ENCODE measurements around the gene SH2D7. TPM values are rescaled to one million over a fixed set of nuclear protein-coding genes. Genes with fewer than 3 reads are reported as not detected.

The SH2D7 gene
- total and polyA plus RNA-seq, 2 experiments from 2014 or later = 0.31 TPM; not detected in 1

DNA sequence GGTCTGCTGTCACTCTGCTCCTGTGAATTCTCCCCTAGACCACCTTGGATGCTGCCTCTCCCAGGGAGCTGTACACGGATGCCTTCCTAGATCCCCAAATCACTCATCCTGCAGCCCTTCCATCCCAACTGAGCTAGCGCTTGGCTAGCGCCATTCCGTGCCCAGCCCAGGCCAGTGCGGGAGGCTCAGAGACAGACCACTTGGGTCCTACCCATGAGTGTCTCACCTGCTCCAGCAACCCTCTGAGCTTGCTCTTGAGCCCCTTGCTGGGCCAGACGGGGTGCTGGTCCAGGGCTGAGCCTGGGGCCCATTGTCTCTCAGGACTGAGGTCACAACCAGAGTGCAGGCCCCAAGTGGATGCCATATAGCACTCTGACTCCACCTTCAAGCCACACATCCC lies 17.7 kb downstream of the SH2D7 start:
- H3F3A ChIP-seq (replicated peaks; ENCODE audit: low read depth) = no peaks in the 10 kb centered on the region

DNA sequence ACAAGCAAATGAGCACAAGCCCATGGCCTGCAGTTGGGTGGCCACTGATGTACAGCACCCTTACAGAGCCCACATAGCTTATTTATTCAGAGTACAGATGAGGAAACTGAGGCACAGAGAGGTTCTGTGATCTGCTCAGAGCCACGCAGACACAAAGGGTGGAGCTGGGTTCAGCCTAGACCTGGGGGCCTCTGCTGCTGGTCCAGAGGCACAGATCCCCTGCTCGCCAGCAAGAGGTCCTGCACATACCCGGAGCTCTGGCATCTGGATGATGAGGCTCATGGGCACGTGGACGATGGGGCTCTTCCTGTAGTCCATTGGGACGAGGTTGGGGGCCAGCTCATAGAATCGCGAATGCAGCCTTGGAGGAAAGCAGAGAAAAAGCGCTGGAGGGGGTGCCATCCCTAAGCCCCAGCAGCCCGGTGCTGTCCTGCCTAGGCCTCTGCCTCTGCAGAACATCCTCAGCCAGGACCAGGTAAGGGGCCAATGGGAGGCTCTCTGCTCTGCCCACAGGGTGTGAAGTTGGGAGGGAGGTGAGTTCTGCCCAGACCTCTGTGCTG lies 18.6 kb downstream of the SH2D7 start:
- H3K4me2 ChIP-seq = no peak overlapping the region
- no peak overlapping the region for H3K27ac Mint-ChIP-seq
- no peak overlapping the region for H3K4me3 ChIP-seq
- no peaks in the 10 kb centered on the region; the same call in 2 of the 3 replicates for H3K9me3 Mint-ChIP-seq
- no peaks in the 10 kb centered on the region for H3F3A ChIP-seq (replicated peaks; ENCODE audit: low read depth)
- no peak for TF ChIP-seq EZH2phosphoT487 (IDR thresholded peaks at IDR 0.05; ENCODE audit: unreplicated experiment)
- ATAC-seq (no peak), DNase-seq (ENCODE audit: low spot score) (no peak)
- H3K27me3 ChIP-seq (ENCODE audit: insufficient read depth) = no peaks in the 10 kb centered on the region
- no peaks in the 10 kb centered on the region for H4K20me1 ChIP-seq (replicated peaks; ENCODE audit: insufficient read depth)
- H3K4me3 Mint-ChIP-seq = no peak overlapping the region; the same call in 2 of the 3 replicates
- no peaks in the 10 kb centered on the region for H3K79me2 ChIP-seq (replicated peaks; ENCODE audit: insufficient read depth)
- H3K27me3 Mint-ChIP-seq (ENCODE audit: insufficient read depth, low read depth, poor library complexity) = peaks cover 9% of the 10 kb centered on the region
- peaks cover 8% of the 10 kb centered on the region; the same call in 1 of the 3 replicates for H3K36me3 Mint-ChIP-seq (ENCODE audit: low read depth)
- peaks cover 8% of the 10 kb centered on the region for H3K4me1 Mint-ChIP-seq
- no peaks in the 10 kb centered on the region for H3K9me2 ChIP-seq (ENCODE audit: insufficient read depth)
- no peaks in the 10 kb centered on the region for H3K36me3 ChIP-seq (ENCODE audit: insufficient read depth)
- peaks cover 8% of the 10 kb centered on the region; the same call in 1 of the 2 replicates for H3K4me1 ChIP-seq (ENCODE audit: insufficient read depth)
- no peak overlapping the region for H2AFZ ChIP-seq
- no peak overlapping the region for H3K27ac ChIP-seq (ENCODE audit: low read depth)

More for the DNA sequence above, 17.7 kb downstream of the SH2D7 start:
- Mint-ChIP-seq H3K4me3 (no peak overlapping the region), H3K9me3 (no peaks in the 10 kb centered on the region; the same call in 2 of the 3 replicates), H3K27ac (no peak overlapping the region; the same call in 1 of the 2 replicates), H3K4me1 (peaks cover 8% of the 10 kb centered on the region), H3K36me3 (ENCODE audit: low read depth) (peaks cover 10% of the 10 kb centered on the region; the same call in 2 of the 3 replicates), H3K27me3 (ENCODE audit: insufficient read depth, low read depth, poor library complexity) (peaks cover 12% of the 10 kb centered on the region)
- no peak for ATAC-seq
- Histone ChIP-seq H2AFZ (no peak overlapping the region), H3K79me2 (replicated peaks; ENCODE audit: insufficient read depth) (no peaks in the 10 kb centered on the region), H3K36me3 (ENCODE audit: insufficient read depth) (no peaks in the 10 kb centered on the region), H3K4me2 (no peak overlapping the region), H3K27me3 (ENCODE audit: insufficient read depth) (no peaks in the 10 kb centered on the region), H3K9me2 (ENCODE audit: insufficient read depth) (no peaks in the 10 kb centered on the region), H3K4me1 (ENCODE audit: insufficient read depth) (peaks cover 8% of the 10 kb centered on the region; the same call in 1 of the 2 replicates), H4K20me1 (replicated peaks; ENCODE audit: insufficient read depth) (no peaks in the 10 kb centered on the region), H3K27ac (ENCODE audit: low read depth) (no peak overlapping the region), H3K4me3 (no peak overlapping the region)
- DNase-seq (ENCODE audit: low spot score) = no peak
- no peak for TF ChIP-seq ZNF331 (CRISPR knock-in tag; IDR thresholded peaks at IDR 0.05; ENCODE audit: low read depth)

DNA sequence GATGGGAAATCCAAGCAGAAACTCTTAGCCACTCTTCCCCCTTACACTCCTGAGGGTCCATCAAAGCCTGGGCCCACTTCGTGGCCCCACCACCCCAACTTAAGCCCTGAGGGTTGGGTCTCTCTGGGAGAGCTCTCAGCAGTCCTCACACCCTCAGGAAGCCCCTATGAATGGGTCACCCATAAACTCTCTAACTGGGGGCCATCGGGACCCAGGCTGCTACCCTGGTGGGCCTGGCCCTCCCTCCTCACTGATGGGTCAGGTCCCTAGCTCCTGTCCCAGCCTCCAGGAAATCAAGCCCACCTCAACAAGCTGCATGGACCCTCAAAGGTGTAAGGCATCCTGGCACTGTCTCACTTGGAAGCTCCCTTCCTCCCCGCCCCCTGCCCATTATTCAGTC lies 19.4 kb downstream of the SH2D7 start:
- H3K4me3 ChIP-seq = no peak overlapping the region
- no peaks in the 10 kb centered on the region for H3K36me3 ChIP-seq (ENCODE audit: insufficient read depth)
- H4K20me1 ChIP-seq (replicated peaks; ENCODE audit: insufficient read depth) = no peaks in the 10 kb centered on the region
- Mint-ChIP-seq H3K27ac (no peak overlapping the region), H3K9me3 (no peaks in the 10 kb centered on the region; the same call in 2 of the 3 replicates), H3K27me3 (ENCODE audit: insufficient read depth, low read depth, poor library complexity) (peaks cover 9% of the 10 kb centered on the region), H3K36me3 (ENCODE audit: low read depth) (peaks cover 4% of the 10 kb centered on the region; the same call in 1 of the 3 replicates), H3K4me3 (no peak overlapping the region), H3K4me1 (peaks cover 8% of the 10 kb centered on the region)
- H3K27me3 ChIP-seq (ENCODE audit: insufficient read depth) = no peaks in the 10 kb centered on the region
- H3K79me2 ChIP-seq (replicated peaks; ENCODE audit: insufficient read depth) = no peaks in the 10 kb centered on the region
- H3K4me1 ChIP-seq (ENCODE audit: insufficient read depth) = peaks cover 8% of the 10 kb centered on the region; the same call in 1 of the 2 replicates
- H2AFZ ChIP-seq = no peak overlapping the region
- H3K9me2 ChIP-seq (ENCODE audit: insufficient read depth) = no peaks in the 10 kb centered on the region
- no peak for ATAC-seq
- H3K27ac ChIP-seq (ENCODE audit: low read depth) = no peak overlapping the region
- no peak for DNase-seq (ENCODE audit: low spot score)
- H3K4me2 ChIP-seq = no peak overlapping the region
- H3F3A ChIP-seq (replicated peaks; ENCODE audit: low read depth) = no peaks in the 10 kb centered on the region
- TF ChIP-seq, protein P1, sequence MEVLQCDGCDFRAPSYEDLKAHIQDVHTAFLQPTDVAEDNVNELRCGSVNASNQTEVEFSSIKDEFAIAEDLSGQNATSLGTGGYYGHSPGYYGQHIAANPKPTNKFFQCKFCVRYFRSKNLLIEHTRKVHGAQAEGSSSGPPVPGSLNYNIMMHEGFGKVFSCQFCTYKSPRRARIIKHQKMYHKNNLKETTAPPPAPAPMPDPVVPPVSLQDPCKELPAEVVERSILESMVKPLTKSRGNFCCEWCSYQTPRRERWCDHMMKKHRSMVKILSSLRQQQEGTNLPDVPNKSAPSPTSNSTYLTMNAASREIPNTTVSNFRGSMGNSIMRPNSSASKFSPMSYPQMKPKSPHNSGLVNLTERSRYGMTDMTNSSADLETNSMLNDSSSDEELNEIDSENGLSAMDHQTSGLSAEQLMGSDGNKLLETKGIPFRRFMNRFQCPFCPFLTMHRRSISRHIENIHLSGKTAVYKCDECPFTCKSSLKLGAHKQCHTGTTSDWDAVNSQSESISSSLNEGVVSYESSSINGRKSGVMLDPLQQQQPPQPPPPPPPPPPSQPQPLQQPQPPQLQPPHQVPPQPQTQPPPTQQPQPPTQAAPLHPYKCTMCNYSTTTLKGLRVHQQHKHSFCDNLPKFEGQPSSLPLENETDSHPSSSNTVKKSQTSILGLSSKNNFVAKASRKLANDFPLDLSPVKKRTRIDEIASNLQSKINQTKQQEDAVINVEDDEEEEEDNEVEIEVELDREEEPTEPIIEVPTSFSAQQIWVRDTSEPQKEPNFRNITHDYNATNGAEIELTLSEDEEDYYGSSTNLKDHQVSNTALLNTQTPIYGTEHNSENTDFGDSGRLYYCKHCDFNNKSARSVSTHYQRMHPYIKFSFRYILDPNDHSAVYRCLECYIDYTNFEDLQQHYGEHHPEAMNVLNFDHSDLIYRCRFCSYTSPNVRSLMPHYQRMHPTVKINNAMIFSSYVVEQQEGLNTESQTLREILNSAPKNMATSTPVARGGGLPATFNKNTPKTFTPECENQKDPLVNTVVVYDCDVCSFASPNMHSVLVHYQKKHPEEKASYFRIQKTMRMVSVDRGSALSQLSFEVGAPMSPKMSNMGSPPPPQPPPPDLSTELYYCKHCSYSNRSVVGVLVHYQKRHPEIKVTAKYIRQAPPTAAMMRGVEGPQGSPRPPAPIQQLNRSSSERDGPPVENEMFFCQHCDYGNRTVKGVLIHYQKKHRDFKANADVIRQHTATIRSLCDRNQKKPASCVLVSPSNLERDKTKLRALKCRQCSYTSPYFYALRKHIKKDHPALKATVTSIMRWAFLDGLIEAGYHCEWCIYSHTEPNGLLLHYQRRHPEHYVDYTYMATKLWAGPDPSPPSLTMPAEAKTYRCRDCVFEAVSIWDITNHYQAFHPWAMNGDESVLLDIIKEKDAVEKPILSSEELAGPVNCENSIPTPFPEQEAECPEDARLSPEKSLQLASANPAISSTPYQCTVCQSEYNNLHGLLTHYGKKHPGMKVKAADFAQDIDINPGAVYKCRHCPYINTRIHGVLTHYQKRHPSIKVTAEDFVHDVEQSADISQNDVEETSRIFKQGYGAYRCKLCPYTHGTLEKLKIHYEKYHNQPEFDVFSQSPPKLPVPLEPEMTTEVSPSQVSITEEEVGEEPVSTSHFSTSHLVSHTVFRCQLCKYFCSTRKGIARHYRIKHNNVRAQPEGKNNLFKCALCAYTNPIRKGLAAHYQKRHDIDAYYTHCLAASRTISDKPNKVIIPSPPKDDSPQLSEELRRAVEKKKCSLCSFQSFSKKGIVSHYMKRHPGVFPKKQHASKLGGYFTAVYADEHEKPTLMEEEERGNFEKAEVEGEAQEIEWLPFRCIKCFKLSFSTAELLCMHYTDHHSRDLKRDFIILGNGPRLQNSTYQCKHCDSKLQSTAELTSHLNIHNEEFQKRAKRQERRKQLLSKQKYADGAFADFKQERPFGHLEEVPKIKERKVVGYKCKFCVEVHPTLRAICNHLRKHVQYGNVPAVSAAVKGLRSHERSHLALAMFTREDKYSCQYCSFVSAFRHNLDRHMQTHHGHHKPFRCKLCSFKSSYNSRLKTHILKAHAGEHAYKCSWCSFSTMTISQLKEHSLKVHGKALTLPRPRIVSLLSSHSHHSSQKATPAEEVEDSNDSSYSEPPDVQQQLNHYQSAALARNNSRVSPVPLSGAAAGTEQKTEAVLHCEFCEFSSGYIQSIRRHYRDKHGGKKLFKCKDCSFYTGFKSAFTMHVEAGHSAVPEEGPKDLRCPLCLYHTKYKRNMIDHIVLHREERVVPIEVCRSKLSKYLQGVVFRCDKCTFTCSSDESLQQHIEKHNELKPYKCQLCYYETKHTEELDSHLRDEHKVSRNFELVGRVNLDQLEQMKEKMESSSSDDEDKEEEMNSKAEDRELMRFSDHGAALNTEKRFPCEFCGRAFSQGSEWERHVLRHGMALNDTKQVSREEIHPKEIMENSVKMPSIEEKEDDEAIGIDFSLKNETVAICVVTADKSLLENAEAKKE (CRISPR knock-in tag; IDR thresholded peaks at IDR 0.05) = no peak
- TF ChIP-seq EZH2 (IDR thresholded peaks at IDR 0.05; ENCODE audit: low read depth, unreplicated experiment) (no peak), JUNB (IDR thresholded peaks at IDR 0.05; ENCODE audit: unreplicated experiment) (no peak), POLR2AphosphoS5 (IDR thresholded peaks at IDR 0.05; ENCODE audit: low read depth) (no peak)
- TF ChIP-seq, protein P2, sequence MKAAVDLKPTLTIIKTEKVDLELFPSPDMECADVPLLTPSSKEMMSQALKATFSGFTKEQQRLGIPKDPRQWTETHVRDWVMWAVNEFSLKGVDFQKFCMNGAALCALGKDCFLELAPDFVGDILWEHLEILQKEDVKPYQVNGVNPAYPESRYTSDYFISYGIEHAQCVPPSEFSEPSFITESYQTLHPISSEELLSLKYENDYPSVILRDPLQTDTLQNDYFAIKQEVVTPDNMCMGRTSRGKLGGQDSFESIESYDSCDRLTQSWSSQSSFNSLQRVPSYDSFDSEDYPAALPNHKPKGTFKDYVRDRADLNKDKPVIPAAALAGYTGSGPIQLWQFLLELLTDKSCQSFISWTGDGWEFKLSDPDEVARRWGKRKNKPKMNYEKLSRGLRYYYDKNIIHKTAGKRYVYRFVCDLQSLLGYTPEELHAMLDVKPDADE (IDR thresholded peaks at IDR 0.05) = no peak
